T-helper 1 cell treated with Interleukin-12 subunit alpha and Interleukin-12 subunit beta and Interleukin-4 antibody, amounts not matched to agents 30 ng/mL and 1 ng/mL, for 36 hours (primary cell): ENCODE data around the gene DOK7. TPM values are rescaled to one million over a fixed set of nuclear protein-coding genes. Genes with fewer than 3 reads are reported as not detected.

Experiments
- intact Hi-C: fragments of 100-400 bp; cut with micrococcal nuclease; formaldehyde crosslinking; loops from one replicate; pipeline ENCODE4 v1.15.1; 2024
- total RNA-seq: library from RNA; stranded (reverse); gene quantifications from 2 replicates; pipeline ENCODE4 v1.2.3, GENCODE V29; 2022

Gene DOK7
- total RNA-seq, 1 donor from 2014 or later, result not detected

DNA sequence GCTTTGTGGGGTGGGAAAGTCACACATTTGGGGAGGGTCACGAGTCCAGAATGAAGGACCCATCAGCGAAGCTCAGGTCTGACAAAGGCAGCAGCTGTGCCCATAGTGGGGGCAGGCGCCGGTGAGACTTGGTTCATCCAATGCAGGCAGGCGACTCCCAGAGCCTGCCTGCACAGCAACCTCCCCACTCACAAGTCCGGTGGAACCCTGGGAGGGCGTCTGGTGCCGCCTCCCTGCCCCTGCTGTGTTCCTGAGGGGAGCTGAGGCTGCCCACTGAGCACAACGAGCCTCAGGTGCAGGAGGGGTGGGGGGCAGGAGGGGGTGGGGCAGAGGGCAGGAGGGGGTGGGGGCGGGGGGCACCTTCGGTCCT is 55.4 kb downstream of the DOK7 start:
- intact Hi-C loops, result no loop called here

DNA sequence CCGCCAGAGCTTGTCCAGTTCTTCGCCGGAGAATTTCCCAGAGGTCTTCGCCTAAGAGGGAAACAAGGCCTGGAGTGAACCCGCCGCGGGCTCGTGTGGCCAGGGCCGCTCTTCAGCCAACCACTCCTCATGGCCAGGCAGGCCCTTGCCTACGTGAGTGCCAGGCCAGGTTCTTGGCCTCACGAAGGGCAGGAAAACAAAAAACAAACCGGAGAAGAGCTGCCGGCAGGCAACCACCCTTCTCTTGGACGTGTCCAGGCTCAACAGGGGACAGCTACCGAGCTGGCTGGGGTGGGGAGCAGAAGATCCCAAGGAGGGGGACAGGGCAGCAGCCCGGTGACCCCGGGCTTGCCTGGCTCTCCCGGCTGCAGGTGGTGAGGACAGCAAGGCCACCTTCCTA is 55.8 kb downstream of the DOK7 start:
- intact Hi-C loops, result no loop called here

DNA sequence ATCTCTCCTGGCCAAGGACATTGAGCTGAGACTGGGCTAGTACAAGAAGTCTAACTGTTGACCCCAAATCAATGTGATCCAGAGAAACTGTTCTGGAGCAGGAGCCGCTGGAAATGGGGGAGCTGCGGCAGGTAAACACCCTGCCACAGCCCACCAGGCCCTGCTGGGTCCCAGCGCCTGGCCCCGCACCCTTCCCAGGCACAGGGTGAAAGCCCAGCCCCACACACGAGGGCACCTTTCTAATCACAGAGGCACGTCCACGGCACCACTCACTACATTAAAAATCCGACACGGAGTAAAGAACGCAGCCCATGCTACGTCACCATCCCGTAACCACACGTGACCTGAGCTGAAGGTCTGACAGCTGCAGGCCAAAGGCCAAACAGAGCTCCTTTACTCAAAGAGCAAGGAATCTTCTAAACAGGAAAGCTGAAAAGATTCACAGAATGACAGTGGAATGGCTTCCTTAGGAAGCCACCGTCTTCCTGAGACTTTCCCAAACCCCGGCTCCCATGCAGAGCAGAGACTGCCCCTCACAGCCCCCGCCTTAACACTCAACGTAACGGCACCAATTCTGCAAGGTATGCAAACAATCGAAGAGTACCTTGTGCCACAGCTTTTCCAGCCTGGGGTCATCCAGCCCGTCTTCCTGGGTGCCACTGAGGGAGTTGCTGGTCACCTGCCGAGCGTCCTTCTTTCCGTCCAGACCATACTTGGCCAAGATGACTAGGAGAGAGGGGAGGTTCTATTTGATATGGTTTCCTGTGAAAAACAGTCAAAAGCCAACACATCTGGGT is 56.6 kb downstream of the DOK7 start:
- intact Hi-C loops, result no loop called here

DNA sequence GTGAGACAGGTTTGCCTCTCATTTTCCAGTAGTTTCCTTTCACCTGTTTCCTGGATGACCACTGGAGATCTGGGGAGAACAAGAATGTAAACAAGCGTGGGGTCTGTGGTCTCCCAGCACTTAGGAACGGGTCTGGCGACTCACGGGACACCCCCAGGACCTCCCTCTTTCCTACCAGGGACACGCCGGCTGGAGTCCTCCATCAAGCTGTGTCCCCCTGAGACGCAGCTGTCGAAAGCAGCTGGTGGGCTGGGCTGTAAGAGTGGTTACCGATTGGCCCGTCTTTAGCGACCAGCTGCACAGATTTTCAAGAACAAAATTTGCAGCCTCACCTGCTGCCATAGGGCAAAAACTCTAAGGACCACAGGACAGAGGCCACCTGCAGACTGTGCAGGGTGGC is 57.2 kb downstream of the DOK7 start:
- intact Hi-C loops, result no loop called here

DNA sequence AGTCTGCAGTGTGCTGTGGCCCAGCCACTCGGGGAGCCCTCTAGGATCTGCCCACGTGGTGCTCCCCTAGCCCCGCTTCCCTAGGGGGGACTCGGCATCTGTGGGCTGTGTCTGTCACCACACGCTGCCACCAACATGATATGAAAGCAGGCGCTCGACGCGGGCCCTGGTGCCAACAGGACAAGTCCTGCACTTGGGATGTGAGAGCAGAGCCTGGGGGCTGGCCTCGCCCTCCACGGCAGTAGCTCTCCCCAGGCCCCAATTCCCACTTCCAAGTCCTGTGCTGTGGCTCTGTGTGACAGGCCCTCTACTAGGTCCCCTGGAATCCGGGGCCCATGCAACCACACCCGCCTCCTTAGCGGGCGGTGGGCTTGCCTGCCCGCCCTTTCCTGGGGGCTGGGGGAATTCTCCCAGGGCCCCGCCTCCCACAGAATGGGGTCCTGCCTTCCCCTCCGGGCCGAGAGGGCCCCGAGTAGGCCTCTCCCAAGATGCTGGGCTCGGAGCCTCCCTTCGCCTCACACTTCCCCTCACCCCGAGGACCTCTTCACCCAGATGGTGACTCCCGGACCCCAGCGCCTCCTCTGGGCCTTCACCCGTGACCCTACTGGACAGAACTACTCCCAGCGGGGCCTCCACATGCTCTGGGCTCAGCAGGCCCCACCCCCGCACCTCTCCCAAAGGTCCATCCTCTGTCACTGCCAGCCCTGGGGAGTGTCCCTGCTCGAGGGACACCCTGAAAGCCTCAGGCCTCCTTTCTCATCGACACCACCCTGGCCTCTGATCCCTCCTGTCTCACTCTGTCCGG is 57.9 kb downstream of the DOK7 start:
- intact Hi-C loops, result no loop called here

DNA sequence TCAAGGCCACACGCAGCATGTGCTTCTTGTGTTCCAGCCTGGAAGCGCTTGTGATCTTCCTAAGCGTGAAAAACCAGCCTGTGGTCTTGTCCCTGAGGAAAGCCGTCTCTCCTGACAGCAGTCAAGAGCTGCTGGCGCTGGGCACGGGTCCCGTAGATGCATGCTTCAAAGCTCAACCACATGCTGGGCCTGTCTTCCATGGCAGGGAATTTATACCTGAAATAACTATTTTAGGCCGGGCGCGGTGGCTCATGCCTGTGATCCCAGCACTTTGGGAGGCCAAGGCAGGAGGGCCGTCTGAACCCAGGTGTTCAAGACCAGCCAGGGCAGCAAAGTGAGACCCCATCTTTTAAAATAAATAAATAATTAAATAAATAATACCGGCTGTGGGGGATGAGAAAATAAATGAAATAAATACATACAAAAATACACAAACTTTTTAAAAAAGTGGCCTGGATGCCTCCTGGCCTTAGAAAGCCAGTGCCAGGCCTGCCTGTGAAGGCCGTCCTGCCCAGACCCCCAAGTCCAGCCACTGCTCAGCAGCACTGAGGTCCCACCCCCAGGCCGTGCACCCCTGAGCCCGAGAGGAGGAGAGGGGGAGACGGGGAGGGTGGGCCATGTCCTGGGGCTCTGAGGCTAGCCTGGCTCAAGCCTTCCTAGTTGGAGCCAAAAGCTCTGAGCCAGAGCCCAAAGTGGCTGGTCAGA is 58.7 kb downstream of the DOK7 start:
- intact Hi-C loops, result no loop called here

DNA sequence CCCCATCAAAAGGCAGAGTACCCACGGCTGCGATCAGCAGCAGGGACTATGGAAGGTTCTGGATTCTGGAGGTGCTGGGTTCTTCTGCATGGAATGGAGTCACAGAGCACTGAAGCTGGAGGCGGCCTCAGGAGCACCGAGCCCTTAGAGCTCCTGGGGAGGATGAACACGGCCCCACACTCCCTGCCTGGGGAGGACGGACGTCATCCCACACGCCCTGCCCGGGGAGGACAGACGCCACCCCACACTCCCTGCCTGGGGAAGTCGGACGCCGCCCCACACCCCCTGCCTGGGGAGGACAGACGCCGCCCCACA is 59.2 kb downstream of the DOK7 start:
- intact Hi-C loops, result no loop called here

DNA sequence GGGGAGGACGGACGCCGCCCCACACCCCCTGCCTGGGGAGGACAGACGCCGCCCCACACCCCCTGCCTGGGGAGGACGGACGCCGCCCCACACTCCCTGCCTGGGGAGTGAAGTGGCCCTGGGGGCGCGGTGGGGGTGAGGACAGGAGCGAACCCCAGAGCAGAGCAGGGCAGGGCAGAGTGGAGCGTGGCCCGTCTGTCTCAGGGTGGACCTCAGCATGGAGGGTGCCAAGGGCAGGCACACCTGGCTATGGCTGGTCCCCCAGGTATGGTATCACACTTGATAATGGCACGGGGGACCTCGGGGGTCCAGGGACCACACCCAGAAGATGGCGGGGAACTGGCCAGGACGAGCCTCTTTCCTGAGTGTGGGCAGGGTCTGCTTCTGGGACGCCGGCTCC is 59.5 kb downstream of the DOK7 start:
- intact Hi-C loops, result no loop called here

DNA sequence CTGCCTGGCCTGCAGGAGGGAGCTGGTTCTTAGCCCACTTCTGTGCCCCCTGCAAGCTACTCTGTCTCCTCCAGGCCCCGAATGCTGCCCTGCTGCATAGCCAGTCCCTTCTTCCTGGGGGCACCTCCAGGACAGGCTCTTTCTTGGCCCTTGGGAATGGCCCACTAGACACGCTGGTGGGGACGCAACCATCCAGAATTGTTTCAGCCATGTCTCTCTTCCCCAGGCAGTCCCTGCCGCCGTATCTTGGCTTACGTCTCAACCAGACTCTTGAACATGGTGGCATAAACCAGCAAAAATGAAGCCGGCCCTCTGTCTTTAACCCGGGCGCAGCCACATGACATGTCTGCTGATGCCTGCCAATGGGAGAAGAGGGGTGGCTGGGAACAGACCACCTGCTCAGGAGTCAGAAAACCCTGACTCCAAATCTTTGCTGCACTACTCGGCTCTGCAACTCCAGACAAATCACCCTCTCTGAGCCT is 60.1 kb downstream of the DOK7 start:
- intact Hi-C loops, result no loop called here

DNA sequence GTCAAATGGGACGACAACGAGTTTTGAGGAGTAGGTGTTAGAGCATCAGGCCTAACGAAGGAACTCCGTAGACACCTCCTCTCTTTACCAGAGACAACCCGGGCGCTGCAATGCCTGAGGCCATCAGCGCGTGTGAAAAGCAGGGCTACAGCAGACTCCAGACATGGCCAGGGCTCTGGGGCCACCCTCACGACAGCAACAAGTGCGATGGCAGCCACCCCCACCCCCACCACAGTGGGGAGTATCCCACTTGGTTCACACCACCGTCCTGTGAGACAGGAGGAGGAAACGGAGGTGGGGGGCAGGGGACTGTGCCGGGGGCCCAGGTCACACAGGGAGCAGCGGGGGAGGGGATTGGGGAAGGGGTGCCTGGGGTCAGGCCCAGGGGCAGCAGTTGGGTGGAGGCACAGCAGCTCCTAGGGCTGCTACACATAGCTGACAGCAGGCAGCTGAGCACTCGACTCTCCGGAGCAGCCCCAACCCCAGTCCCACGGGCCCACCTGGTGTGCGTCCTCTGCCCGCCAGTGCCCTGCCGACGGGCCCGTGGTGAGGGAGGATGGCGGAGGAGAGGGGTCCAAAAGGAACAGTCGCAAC is 60.6 kb downstream of the DOK7 start:
- intact Hi-C loops, result no loop called here

DNA sequence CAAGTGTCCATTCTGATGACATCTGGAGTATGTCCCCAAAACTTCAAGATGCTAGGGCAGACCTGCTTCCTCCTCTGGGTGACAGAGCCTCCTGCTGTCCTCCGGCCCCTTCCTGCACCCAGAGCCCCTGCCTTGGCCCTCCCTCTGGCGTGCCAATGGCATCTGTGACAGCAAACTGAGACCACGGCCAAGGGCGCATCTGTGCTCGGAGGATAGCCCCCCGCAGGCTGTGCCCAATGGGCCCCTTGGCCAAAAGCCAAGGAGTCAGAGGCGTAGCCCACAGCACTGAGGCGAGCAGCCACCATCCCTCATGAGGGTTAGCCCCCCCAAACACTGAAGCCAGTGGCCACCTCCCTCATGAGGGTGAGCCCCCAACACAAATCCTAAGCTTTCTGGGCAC is 61.2 kb downstream of the DOK7 start:
- intact Hi-C loops, result no loop called here

DNA sequence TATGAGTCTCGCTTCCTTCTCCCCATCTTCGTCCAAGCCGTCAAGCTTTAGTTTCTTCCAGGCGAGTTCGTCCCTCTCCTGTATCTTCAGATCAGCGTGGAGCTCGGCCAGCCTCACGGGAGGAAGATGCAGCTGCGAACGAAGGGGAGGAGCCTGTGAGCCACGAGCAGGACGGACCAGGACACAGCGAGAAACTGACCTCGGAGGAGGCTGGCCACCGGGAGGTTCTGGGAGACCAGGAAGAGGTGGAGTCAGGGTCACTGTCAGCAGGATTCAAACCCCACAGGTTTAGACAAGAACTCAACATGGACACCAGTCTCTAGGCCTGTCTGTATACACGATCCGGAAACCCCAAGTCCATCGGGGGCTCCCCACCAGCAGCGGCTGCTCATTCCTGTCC is 61.8 kb downstream of the DOK7 start:
- intact Hi-C loops, result no loop called here

DNA sequence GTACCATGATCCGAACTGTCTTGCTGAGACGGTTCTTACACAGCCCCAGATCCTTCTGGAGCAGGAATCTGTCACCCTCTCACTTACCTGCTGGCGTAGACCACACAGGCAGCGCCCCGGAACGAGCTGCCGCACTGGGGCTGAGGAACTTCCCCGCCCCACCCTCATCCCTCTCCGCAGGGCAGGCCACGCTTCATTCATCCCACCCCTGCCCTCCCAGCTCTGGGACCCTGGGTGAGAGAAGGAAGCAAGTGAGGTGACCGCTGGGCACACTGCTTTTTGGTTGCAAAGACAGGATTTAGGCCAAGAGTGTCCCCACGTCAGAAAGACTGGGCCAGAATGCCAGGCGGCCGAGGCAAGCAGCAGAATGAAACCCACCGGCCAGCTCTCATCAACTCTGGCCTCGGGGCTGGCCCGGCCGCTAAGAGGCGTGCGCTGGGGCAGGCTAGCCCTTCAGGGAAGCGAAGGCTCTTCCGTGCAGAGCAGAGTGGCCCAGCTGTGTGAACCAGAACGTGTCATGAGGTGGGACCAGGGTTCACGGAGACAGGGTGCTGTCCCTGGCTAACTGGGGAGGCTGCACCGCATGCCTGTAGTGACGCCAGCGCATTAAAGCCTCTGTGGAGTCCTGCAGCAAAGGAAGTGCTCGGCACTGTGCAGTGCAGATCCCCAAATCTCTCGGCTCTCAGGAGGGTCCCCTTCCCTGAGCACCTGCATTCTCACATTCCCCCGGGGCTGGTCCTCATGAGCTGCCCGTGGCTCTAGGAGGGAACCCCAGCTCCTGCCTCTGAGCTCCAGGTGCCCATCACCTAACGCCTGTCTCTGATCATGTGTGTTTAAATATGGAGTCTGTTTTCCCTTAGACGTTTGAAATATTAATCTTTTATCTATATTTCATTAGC is 62.7 kb downstream of the DOK7 start:
- intact Hi-C loops, result no loop called here

DNA sequence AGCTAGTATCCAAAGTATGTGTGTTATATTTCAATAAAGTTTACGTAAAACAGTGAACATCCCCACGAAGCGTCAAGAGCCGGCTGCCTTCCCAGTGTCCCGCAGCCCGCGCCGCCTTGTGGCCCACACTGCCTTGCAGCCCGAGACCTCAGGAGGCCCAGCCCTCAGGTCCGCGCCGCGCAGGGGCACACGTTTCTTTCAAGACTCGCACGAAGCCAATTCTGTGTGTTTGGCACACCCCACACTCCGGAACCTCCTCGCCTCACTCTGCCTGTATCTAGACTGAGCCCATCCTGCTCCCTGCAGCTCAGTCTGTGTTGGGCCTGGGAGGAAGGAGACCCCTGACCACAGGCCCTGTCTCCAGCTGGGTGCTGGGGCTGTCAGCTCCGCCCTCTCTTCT is 63.4 kb downstream of the DOK7 start:
- intact Hi-C loops, result no loop called here

DNA sequence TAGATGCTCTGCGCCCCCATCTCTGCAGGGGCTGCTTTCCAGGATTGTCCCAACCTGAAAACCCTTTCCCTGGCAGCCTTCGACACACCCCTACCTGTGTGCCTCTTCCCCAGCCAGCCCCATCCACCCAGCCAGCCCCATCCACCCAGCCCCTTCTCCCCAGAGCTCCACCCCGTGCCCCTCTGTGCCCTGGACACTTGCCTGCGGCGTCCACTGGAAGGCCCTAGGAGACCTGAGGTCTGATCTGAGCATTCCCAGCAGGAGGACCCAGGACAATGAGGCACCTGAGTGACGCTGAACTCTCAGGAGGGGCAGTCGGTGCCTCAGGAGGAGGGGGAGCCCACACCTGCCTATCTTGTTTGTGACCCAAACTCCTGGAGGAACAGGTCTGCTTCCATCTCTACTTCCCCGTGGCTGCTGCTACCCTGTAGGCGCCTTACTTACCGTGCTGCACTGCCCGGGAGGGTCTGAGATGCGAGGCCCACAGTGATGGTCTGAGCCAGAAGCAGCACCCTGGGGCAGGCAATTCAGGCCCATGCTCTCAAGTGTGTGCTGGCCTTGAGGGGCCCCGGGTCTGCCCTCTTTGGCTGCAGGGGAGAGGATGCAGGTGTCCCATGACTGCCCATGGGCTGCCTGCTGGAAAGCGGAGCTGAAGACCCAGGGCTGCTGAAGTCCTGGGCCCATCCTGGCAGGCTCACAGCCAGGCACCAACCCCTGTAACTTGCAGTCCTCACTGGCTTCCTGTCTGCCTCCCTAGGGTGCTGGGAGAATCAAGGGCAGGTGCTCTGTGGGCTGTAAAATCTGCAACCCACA is 64.2 kb downstream of the DOK7 start:
- intact Hi-C loops, result no loop called here

DNA sequence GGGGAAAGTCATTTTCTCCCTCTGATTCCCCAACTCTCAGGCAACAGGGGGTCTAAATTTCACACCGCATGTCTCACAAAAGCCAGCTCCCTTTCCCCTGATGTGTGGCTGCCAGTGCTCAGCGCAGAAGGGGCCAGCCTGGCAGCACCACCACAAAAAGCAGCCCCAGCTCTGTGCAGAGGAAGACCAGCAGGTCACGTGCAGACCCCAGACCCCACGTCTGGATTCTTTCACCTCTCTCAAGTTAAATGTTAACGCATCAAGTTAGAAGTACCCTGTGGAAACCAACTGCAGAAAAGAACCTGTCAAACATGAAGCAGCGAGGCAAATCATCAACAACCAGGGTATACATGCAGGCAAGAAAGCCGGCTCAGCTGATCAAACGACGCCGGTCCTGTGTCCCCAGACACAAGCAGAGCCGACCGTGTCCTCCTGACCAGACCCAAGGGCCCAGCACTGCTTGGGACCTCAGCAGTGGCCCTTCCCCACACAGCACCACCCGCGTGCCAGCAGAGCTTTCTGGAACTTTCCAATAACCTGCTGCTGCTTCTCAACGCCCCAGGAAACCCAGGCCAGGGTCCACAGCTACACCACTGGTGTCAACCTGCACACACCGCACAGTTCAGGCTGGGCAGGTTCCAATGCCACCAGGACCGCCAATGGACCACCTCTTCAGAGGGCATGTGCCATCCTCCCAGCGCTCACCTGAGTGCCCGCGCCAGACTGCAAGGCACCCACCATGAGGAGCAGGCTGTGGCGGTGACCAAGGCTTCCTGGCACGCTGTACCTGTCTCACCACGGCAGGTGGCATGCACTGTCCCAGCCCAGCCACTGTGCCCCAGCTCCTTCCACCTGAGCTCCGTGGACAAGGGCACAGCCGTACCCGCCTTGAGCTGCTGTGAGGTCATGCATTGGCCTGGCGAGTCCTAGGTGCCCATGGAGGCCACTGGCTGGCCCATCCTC is 65.1 kb downstream of the DOK7 start:
- intact Hi-C loops, result no loop called here

DNA sequence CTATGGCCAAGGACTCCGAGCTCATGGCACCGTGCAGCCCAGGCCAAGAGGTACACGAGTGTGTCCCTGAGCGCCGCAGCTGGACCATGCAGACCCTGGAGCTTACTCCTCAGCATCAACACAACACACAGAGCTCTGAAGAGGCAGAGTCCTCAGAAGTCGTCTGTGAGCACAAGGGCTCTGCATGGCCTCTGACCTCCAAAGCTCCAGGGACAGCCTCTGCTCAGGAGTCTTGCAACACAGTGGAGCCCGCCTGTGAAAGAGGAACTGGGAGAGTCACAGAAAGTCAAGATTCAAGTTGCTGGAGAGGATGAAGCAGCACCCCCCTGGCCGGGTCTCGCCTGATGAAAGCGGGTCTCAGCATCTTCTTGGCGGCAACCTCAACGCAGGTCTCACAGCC is 66.3 kb downstream of the DOK7 start:
- intact Hi-C loops, result no loop called here

DNA sequence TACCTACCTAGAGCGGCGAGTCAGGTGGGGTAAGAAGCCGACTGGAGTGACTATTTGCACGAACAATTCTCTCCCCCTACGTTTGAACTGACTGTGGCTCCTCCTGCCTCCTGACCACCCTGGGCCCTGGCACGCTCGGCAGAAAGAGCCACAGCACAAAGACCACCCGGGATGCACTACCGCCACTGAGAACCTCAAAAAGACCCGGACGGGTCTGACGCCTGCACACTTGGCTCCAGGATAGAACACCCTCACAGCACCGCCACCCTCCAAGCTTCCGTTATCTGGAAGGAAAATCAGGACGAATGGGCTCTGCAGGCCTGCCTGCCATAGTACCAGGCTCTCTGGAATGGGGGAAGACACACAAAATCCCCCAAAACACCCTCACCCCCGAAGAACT is 66.9 kb downstream of the DOK7 start:
- intact Hi-C loops, result loop anchor here (5.0 to 10.0 kb wide), 5 partner anchors 483 to 1808 kb away; partner anchors contain the start of genes CFAP99, GRK4, HAUS3 and NOP14
